ENCODE results near the gene LRIT2. TPM values are rescaled to one million over a fixed set of nuclear protein-coding genes. Genes with fewer than 3 reads are reported as not detected.

Gene LRIT2
- polyA plus RNA-seq, 4 donors, result not detected

GRCh38 chr10:84208023-84208422 lies 17.3 kb downstream of the LRIT2 start:
- no peak for DNase-seq (ENCODE audit: low read depth in 4 of 4, low spot score in 3 of 4)

DNA sequence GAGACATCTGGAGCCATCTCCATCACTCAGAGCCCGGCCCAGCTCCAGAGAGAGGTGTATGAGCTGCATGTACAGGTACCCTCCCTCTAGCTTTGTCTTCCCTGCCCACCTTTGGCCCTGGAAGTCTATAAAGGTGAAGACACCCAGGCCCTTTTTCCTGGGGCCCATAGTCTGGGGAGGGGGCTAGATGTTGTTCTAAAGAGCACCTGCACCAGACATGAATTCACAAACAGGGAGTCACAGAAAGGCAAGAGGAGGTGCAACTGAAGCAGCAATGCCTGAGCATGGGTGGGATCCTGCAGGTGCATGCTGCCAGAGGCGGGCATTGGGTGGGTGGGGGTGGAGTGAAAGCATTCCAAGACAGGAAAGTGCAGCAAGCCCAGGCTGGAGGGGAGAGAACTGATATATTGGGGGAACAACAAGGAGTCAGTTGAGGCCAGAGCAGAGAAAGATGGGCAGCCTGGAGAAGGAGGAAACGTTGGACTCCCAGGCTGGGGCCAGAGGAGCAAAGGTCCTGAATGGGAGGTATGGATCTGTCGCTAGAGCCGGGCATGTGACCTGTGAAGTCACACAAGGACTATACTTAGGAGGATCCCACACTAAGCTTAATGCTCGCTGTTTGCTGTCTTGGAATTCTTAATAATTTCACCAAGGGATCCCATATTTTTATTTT lies 19.4 kb downstream of the LRIT2 start:
- DNase-seq (ENCODE audit: low read depth in 4 of 4, low spot score in 3 of 4), result no peak

GRCh38 chr10:84205049-84205852 lies 20.1 kb downstream of the LRIT2 start:
- DNase-seq (ENCODE audit: low read depth in 4 of 4, low spot score in 3 of 4), result no peak

GRCh38 chr10:84204610-84205009 lies 20.7 kb downstream of the LRIT2 start:
- DNase-seq (ENCODE audit: low read depth in 4 of 4, low spot score in 3 of 4), result no peak

GRCh38 chr10:84204122-84204521 lies 21.2 kb downstream of the LRIT2 start:
- no peak for DNase-seq (ENCODE audit: low read depth in 4 of 4, low spot score in 3 of 4)

GRCh38 chr10:84202349-84202748 lies 23.0 kb downstream of the LRIT2 start:
- DNase-seq (ENCODE audit: low read depth in 4 of 4, low spot score in 3 of 4), result no peak

- no peak for DNase-seq (ENCODE audit: low read depth in 4 of 4, low spot score in 3 of 4)
These were observed 23.7 kb downstream of the LRIT2 start for GRCh38 chr10:84201682-84202081.

- DNase-seq (ENCODE audit: low read depth in 4 of 4, low spot score in 3 of 4), result no peak
These were observed 24.1 kb downstream of the LRIT2 start for GRCh38 chr10:84201244-84201606.

DNA sequence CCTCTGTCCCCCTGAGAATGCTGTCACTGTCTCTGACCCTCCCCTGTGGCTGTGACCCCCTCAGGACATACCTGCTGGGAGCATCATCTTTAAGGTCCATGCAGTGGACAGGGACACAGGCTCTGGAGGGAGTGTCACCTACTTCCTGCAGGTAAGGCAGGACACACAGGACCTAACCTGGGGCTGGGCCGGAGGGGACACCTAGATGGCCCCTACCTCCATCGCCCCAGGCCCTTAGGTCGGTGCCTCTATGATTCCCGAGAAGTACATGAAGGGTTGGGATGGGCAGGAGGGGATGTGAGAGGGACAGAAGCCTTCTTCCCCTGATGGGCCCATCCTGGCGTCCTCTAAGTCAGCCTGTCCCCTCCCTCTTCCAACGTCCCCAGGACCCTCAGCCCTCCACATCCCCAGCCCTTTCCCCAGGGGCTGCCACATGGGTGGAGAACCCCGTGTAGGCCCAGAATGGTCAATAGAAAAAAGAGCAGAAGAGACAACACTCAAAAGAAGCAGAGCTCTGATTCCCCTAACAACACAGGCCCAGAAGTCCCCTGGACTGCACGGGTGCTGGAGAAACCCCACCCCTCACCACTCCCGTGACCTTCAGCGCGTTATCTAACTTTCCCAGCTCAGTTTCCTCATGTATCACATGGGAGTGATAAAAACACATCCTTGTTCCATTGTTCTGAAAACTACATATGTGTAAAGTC lies 24.7 kb downstream of the LRIT2 start:
- DNase-seq (ENCODE audit: low read depth in 4 of 4, low spot score in 3 of 4), result no peak

GRCh38 chr10:84198206-84198915 lies 27.0 kb downstream of the LRIT2 start:
- no peak for DNase-seq (ENCODE audit: low read depth in 4 of 4, low spot score in 3 of 4)

DNA sequence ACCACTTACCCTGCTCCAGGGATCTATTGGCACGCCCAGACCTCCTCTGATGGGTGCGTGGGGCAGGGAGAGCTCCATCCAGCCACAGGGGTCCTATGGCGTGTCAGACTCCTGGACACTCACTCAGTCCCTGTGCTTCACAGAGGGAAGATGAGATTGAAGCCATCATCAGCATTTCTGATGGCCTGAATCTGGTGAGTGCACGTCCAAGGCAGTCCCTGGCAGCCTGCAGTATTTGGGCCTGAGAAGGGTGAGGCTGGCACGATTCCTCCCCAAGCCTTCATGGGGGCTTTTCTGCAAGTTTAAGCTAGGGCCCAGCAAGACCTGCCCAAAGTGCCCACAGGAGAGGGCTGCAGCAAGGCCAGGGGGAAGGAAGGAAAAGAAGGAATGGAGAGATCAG lies 27.7 kb downstream of the LRIT2 start:
- DNase-seq (ENCODE audit: low read depth in 4 of 4, low spot score in 3 of 4), result no peak

GRCh38 chr10:84196941-84197340 lies 28.4 kb downstream of the LRIT2 start:
- no peak for DNase-seq (ENCODE audit: low read depth in 4 of 4, low spot score in 3 of 4)

- DNase-seq (ENCODE audit: low read depth in 4 of 4, low spot score in 3 of 4), result no peak
These were observed 29.3 kb downstream of the LRIT2 start for GRCh38 chr10:84196083-84196482.

DNA sequence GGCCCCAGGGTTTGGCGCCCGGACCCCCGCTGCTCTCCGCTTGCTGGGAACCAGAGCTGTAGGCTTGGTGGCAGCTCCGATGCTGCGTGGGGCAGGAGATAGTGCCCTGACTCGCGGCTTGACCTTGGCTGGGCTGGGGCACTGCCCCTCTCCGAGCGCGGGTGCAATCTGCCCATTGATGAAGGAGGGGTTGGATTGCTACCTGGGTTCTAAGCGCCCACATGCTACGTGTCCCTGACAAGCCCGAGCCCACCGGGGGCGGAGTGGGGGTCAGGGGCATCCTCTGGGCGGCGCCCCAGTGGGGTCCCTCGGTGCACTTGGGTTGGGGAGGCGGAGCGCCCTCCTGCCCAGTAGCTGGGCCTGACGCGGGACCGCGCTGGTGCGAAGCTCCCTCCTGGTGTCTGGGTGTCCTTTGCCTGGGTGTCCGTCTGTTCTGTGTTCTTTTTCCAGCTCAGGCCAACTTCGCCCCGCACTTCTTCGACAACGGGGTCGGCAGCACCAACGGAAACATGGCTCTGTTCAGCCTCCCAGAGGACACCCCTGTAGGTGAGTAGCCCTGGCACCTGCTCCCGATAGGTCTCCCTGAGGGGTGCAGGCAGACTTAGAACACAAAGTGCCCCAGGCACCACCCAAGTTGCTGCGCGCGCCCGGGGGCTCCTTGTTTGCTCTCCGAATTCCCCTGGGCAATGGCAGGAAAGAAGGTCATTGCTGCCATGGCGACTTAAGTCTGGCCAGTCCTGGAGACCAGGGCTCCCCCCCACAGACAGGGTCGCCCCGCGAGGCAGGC lies 30.1 kb downstream of the LRIT2 start:
- no peak for DNase-seq (ENCODE audit: low read depth in 4 of 4, low spot score in 3 of 4)

GRCh38 chr10:84194424-84195043 lies 30.8 kb downstream of the LRIT2 start, which contains the start of gene CDHR1:
Gene CDHR1 (plus strand): TSS chr10:84194537. CDS start chr10:84194761, 224 bp downstream.
- DNase-seq (ENCODE audit: low read depth in 4 of 4, low spot score in 3 of 4), result no peak

DNA sequence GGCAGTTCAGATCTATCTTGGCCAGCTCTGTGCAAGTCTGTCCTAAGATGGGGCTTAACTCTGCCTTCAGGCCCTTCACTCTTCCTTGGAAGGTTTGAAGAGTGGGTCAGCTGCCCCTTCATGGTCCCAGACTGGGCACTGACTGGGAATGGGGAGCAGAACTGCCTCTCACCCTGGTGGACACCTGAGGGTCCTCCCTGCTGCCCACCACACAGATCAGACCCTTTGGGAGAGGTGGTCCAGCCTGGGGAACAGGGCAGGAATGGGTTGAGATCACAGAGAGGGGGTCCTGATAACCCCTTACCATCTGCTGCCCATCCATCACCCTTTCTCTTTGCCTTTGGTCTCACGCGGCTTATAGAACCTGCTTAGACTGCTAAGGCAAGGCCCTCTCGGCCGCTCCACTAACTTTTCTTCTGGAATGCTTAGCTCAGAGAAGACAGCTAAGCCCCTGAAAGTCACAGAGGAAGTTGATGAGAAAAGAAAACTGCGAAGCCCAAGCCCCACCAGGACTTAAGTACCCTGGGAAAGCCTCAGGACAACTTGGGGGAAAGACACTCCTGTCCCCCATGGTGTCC lies 31.4 kb downstream of the LRIT2 start:
- DNase-seq (ENCODE audit: low read depth in 4 of 4, low spot score in 3 of 4), result no peak

DNA sequence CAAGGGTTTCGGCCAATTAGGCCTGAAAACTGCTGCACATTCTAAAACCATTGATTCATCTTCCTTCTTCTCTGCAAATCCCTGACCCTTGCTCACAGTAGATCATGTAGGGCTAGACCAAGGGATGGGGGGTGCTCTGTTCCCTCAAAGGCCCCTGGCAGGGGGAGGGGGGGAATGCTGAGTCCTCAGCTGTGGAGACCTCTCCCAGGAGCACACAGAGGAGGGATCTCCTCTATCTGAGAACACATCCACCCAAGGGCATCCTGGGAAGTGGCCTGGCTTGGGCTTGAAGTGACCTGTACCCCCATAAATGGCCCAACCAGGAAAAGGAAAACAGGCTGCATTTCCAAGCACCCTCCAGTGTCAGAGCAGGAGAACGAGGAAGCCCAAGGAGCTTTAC lies 32.0 kb downstream of the LRIT2 start:
- DNase-seq (ENCODE audit: low read depth in 4 of 4, low spot score in 3 of 4), result no peak

GRCh38 chr10:84191106-84191505 lies 34.2 kb downstream of the LRIT2 start:
- no peak for DNase-seq (ENCODE audit: low read depth in 4 of 4, low spot score in 3 of 4)

GRCh38 chr10:84190621-84191020 lies 34.7 kb downstream of the LRIT2 start:
- DNase-seq (ENCODE audit: low read depth in 4 of 4, low spot score in 3 of 4), result no peak

All from right renal pelvis (tissue), 4 donors.